ENCODE results near the gene PHETA1.

DNA sequence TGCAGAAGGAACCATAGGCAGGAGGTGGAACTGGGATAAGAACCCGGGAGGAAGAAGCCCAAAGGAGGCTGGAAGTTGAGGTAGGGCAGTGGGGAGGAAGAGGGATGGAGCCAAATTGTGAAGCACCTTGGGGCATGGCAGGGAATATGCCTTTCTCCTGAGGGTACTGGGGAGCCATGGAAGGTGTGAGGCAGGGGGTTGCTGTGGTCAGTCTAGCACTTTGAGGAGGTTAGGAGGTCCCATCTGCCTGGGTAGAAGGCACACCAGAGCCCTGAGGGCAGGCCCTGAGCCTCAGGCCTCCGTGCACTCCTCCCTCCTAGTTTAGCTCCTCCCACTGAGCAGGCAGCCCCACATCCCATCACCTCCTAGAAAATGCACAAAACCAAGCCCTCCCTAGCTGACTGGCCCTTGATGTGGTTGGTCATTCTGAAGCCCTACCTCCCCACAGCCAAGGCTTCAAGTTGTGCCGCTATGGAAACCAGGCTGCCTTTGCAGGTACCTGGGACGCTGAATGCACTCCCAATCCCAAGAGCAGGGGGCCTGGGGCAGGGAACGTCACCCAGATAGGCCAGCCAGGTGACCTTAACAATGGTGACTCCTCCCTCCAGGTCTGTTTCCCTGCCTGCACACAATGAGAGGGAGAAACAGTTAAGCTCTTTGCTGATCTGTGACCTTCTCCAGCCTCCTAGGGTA is 15.1 kb downstream of the PHETA1 start:
- TF ChIP-seq EZH2 (IDR thresholded peaks at IDR 0.05; ENCODE audit: low read depth, unreplicated experiment), result no peak
- no peak for TF ChIP-seq EZH2phosphoT487 (IDR thresholded peaks at IDR 0.05; ENCODE audit: unreplicated experiment)
- TF ChIP-seq, protein P1, sequence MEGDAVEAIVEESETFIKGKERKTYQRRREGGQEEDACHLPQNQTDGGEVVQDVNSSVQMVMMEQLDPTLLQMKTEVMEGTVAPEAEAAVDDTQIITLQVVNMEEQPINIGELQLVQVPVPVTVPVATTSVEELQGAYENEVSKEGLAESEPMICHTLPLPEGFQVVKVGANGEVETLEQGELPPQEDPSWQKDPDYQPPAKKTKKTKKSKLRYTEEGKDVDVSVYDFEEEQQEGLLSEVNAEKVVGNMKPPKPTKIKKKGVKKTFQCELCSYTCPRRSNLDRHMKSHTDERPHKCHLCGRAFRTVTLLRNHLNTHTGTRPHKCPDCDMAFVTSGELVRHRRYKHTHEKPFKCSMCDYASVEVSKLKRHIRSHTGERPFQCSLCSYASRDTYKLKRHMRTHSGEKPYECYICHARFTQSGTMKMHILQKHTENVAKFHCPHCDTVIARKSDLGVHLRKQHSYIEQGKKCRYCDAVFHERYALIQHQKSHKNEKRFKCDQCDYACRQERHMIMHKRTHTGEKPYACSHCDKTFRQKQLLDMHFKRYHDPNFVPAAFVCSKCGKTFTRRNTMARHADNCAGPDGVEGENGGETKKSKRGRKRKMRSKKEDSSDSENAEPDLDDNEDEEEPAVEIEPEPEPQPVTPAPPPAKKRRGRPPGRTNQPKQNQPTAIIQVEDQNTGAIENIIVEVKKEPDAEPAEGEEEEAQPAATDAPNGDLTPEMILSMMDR (conservative IDR thresholded peaks at IDR 0.05; ENCODE audit: low read depth in 2 of 2), result no peak
- no peak for TF ChIP-seq POLR2AphosphoS5 (IDR thresholded peaks at IDR 0.05; ENCODE audit: low read depth)
- TF ChIP-seq, protein P2, sequence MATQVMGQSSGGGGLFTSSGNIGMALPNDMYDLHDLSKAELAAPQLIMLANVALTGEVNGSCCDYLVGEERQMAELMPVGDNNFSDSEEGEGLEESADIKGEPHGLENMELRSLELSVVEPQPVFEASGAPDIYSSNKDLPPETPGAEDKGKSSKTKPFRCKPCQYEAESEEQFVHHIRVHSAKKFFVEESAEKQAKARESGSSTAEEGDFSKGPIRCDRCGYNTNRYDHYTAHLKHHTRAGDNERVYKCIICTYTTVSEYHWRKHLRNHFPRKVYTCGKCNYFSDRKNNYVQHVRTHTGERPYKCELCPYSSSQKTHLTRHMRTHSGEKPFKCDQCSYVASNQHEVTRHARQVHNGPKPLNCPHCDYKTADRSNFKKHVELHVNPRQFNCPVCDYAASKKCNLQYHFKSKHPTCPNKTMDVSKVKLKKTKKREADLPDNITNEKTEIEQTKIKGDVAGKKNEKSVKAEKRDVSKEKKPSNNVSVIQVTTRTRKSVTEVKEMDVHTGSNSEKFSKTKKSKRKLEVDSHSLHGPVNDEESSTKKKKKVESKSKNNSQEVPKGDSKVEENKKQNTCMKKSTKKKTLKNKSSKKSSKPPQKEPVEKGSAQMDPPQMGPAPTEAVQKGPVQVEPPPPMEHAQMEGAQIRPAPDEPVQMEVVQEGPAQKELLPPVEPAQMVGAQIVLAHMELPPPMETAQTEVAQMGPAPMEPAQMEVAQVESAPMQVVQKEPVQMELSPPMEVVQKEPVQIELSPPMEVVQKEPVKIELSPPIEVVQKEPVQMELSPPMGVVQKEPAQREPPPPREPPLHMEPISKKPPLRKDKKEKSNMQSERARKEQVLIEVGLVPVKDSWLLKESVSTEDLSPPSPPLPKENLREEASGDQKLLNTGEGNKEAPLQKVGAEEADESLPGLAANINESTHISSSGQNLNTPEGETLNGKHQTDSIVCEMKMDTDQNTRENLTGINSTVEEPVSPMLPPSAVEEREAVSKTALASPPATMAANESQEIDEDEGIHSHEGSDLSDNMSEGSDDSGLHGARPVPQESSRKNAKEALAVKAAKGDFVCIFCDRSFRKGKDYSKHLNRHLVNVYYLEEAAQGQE (IDR thresholded peaks at IDR 0.05; ENCODE audit: unreplicated experiment), result no peak

Measured in GM23338 (cell line).